ENCODE results near the gene LAP3.

The LAP3 gene

GRCh38 chr4:17624821-17625220 is 47.8 kb downstream of the LAP3 start:
- Histone ChIP-seq H3K4me2 (ENCODE audit: low read length) (no peak overlapping the region), H3K27ac (ENCODE audit: low read depth, low read length, poor library complexity, severe bottlenecking) (no peak overlapping the region), H3K36me3 (ENCODE audit: insufficient read depth, low read length) (peaks cover 65% of the 10 kb centered on the region), H3K9me3 (ENCODE audit: low read length) (no peaks in the 10 kb centered on the region), H3K9me2 (ENCODE audit: low read depth, low read length) (no peaks in the 10 kb centered on the region), H3K79me2 (ENCODE audit: insufficient read depth, low read length) (no peaks in the 10 kb centered on the region), H3K9ac (ENCODE audit: low read length) (no peak overlapping the region), H3K27me3 (ENCODE audit: insufficient read depth, low read length) (no peaks in the 10 kb centered on the region), H4K20me1 (ENCODE audit: insufficient read depth, low read length) (no peaks in the 10 kb centered on the region), H3K4me3 (ENCODE audit: low read depth, low read length, poor library complexity, severe bottlenecking) (no peak overlapping the region), H2AFZ (ENCODE audit: low read length) (no peak overlapping the region), H3K4me1 (ENCODE audit: insufficient read depth, low read length, severe bottlenecking) (no peaks in the 10 kb centered on the region), H3F3A (ENCODE audit: insufficient read depth, low read length) (no peaks in the 10 kb centered on the region)
- TF ChIP-seq CTCF (IDR thresholded peaks at IDR 0.05; ENCODE audit: low read length) (no peak), EZH2 (IDR thresholded peaks at IDR 0.05; ENCODE audit: borderline replicate concordance, low read length) (no peak)

GRCh38 chr4:17630228-17630627 is 53.2 kb downstream of the LAP3 start:
- Histone ChIP-seq H3F3A (ENCODE audit: insufficient read depth, low read length) (no peaks in the 10 kb centered on the region), H3K9me2 (ENCODE audit: low read depth, low read length) (no peaks in the 10 kb centered on the region), H3K36me3 (ENCODE audit: insufficient read depth, low read length) (peaks cover 37% of the 10 kb centered on the region), H4K20me1 (ENCODE audit: insufficient read depth, low read length) (no peaks in the 10 kb centered on the region), H3K27me3 (ENCODE audit: insufficient read depth, low read length) (no peaks in the 10 kb centered on the region), H3K4me1 (ENCODE audit: insufficient read depth, low read length, severe bottlenecking) (no peaks in the 10 kb centered on the region), H3K4me3 (ENCODE audit: low read depth, low read length, poor library complexity, severe bottlenecking) (no peak overlapping the region), H2AFZ (ENCODE audit: low read length) (no peak overlapping the region), H3K4me2 (ENCODE audit: low read length) (no peak overlapping the region), H3K79me2 (ENCODE audit: insufficient read depth, low read length) (no peaks in the 10 kb centered on the region), H3K27ac (ENCODE audit: low read depth, low read length, poor library complexity, severe bottlenecking) (no peak overlapping the region), H3K9me3 (ENCODE audit: low read length) (no peaks in the 10 kb centered on the region), H3K9ac (ENCODE audit: low read length) (no peak overlapping the region)
- TF ChIP-seq EZH2 (IDR thresholded peaks at IDR 0.05; ENCODE audit: borderline replicate concordance, low read length) (no peak), CTCF (IDR thresholded peaks at IDR 0.05; ENCODE audit: low read length) (no peak)

- Histone ChIP-seq H4K20me1 (ENCODE audit: insufficient read depth, low read length) (no peaks in the 10 kb centered on the region), H3K4me3 (ENCODE audit: low read depth, low read length, poor library complexity, severe bottlenecking) (no peak overlapping the region), H3K9me3 (ENCODE audit: low read length) (no peaks in the 10 kb centered on the region), H3K36me3 (ENCODE audit: insufficient read depth, low read length) (peaks cover 10% of the 10 kb centered on the region), H3K27me3 (ENCODE audit: insufficient read depth, low read length) (no peaks in the 10 kb centered on the region), H3K4me1 (ENCODE audit: insufficient read depth, low read length, severe bottlenecking) (no peaks in the 10 kb centered on the region), H3K4me2 (ENCODE audit: low read length) (no peak overlapping the region), H3K9ac (ENCODE audit: low read length) (no peak overlapping the region), H3K9me2 (ENCODE audit: low read depth, low read length) (no peaks in the 10 kb centered on the region), H3F3A (ENCODE audit: insufficient read depth, low read length) (no peaks in the 10 kb centered on the region), H3K79me2 (ENCODE audit: insufficient read depth, low read length) (no peaks in the 10 kb centered on the region), H3K27ac (ENCODE audit: low read depth, low read length, poor library complexity, severe bottlenecking) (no peak overlapping the region), H2AFZ (ENCODE audit: low read length) (no peak overlapping the region)
- TF ChIP-seq CTCF (IDR thresholded peaks at IDR 0.05; ENCODE audit: low read length) (no peak), EZH2 (IDR thresholded peaks at IDR 0.05; ENCODE audit: borderline replicate concordance, low read length) (no peak)
Measured at GRCh38 chr4:17633600-17633999, 56.6 kb downstream of the LAP3 start.

Data from OCI-LY1 (cell line).